NCI-H2227 (cell line): ENCODE data around the gene CDK16.

Experiments used
- DNase-seq: peaks from one replicate; lab custom pipeline; 2025; ENCODE audit not compliant: unreplicated experiment; lab: John Stamatoyannopoulos, UW

The CDK16 gene

GRCh38 chrX:47226531-47227333 lies 8.3 kb downstream of the CDK16 start:
- DNase-seq = no peak

- DNase-seq = no peak
These were observed 8.8 kb downstream of the CDK16 start for GRCh38 chrX:47227334-47227583.

DNA sequence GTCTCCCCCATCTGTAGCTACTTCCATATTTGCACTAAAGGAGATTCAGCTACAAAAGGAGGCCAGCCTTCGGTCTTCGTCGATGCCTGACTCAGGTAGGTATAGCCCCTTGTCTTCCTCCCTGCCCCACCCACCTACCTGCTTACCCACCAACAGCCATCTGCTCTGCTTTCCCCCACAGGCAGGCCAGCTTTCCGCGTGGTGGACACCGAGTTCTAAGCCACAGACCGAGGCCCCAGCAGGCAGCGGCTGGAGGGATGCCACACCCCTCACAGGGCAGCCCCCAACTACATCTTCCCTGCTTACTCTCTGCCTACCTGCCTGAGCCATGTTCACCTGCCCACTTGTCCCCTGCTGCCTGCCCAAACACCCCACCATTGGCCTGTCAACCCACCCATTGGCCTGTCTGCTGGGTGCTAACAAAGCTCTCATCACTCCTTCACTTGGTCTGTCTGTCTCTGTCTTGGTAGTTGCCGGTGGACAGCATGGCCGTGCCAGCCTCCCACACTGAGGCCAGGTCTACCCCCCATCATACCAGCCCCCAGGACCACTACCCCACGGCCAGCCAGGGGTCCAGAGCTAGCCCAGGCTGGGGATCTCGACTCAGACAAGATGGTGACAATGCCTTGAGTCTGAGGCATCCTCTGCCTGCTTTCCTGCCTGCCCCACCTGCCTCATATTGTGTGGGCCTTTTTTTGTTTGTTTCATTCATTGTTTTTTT lies 10.2 kb downstream of the CDK16 start:
- no peak for DNase-seq

GRCh38 chrX:47229427-47229826 lies 10.9 kb downstream of the CDK16 start:
- DNase-seq = no peak

DNA sequence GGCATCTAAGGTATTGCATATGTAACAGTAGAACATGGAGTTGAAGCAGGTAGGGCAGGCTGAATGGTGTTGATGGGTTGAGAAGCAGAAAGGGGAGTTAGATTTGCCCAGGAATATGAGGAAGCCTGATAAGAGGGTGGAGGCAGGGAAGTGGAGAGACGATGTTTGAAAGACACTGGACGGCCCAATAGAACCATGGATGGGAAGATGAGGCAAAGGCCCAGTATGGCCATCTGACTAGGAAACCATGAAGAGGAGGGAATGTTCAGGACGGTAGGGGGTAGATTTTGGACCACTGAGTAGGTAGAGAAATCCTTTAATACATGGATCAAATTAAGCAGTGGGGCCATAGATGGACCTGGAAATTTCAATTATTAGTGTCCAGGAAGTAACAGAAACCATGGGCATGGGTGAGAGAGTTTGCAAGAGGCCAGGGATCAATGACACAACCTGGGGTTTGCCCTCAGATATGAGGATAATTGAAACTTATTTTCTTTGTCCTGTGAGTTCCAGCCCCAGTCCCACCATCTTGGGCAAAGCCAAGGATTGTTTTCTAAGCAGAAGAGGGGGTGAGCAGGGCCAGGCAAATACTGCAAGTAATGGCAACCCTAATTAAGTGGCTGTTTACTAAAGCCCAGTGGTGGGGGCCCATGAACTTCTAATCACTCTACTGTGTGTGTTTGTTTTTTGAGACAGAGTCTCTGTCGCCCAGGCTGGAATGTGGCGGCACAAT lies 11.8 kb downstream of the CDK16 start:
- no peak for DNase-seq

DNA sequence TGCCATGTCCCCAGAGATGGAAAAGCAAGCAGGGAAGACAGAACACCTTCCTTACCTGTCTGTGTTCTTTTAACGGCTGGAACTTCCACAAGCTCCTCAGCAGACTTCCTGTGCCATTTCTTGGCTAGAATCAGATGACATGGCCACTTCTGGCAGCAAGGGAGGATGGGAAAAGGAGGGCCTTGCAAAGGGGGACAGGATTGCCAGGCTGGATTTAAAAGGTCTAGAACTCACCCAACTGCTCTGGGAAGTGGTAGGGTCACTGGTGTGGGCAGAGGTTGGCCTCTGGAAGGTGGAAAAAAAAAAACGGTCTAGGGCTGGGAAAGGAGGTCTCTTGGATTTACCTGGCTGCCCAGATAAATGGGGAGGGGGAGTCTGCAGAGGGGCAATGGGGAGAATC lies 12.7 kb downstream of the CDK16 start:
- DNase-seq = no peak

DNA sequence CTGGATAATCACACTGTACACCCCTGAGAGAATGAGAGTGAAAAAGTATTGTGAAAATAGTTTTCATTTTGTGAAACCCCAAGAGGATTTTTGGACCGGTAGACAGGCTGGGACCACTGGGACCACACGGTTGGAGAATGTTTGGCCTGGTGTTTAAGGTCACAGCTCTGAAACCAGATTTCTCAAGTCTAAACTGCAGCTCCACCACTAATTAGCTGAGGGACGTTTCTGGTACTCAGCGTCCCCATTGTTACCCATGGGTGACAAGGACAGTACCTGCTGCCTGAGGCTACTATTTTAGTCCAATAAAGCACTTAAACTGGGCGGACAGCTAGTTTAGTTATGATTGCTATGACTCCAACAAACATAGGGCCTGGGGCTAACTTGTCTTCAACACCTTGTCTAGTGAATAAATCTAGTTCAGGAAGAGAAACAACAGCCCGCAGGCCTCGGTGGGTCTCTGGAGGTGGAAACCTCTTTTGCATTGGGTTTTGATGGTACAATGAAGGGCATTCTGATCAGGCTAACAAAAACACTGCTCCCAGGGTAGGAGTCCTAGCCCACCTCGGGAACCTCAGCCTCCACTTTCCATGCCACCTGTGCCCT lies 13.8 kb downstream of the CDK16 start:
- DNase-seq = no peak

DNA sequence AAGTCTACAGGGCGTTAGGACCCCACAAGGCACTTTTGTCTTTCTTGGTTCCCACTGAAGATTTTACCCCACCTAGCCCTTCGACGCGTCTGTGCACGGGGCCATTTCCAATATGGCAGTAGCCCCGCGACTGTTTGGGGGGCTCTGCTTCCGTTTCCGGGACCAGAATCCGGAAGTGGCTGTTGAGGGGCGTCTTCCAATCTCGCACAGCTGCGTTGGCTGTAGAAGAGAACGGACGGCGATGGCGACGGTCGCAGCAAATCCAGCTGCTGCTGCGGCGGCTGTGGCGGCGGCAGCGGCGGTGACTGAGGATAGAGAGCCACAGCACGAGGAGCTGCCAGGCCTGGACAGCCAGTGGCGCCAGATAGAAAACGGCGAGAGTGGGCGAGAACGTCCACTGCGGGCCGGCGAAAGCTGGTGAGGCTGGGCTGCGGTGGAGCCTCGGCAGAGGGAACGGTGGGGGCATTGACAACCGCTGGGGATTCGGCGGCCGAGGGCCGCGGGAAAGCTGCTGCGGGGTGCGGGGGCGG lies 14.4 kb downstream of the CDK16 start, which contains the start of gene USP11:
TSS of gene USP11 (plus strand) at position 207 of the 530 bp plus-strand sequence. CDS start at position 242, 35 bp downstream.
- peak; percentile 93 for DNase-seq

DNA sequence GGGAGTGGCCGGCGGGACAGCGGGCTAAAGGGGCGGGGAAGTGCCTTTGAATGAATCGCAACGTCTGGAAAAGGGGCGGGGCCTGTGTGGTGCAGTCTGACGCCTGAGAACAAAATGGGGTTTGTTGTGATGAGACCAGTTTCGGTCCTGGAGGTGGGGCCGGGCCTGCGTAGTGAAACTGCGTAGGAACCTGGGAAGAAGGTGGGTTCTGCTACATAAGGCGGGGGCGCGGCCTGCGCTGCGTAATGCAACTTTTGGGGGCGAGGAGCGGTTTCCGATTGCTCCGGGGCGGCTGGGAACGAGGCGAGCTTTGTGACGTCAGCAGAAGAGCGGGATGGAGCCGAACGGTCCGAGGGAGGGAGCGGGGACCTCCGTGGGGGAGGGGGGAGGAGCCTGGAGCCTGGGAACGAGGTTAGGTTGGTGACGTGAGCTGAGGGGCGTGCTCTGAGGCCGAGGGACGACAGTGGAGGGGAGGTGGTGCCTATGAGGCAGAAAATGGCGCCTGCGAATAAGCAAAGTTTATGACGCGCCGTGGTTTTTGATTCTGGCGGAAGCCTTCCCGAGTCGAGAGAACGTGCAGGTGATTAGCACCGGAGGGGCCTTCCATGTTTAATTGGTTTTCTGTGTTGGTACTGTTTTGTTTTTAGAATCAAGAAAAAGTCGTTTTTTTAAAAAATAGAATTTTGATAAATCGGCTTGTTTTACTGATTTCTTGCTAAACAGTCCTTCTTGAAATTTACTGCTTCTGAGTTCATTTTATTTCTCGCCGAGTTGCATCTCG lies 15.0 kb downstream of the CDK16 start:
- DNase-seq = peak; percentile 99

- DNase-seq = no peak
These were observed 16.1 kb downstream of the CDK16 start for GRCh38 chrX:47234583-47234982.

DNA sequence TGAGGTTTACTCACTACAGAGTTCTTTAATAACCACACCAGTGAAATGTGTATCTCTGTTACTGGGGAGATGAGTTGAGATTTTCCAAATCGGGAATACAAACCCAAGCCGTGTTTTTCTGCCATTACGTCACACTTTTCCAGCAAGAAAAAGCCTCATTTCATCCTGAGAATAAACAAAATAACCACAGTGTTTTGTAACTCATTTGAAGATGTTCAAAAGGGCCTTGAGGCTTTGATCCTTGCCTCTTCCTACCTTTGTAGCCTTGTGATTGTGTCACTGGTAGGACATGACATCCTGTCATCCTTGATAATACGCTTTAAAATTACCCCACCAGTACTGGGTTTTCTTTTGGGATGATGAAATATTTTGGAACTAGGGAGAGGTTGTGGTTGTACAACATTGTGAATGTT lies 17.2 kb downstream of the CDK16 start:
- no peak for DNase-seq

- DNase-seq = no peak
These were observed 20.7 kb downstream of the CDK16 start for GRCh38 chrX:47239199-47239598.

GRCh38 chrX:47239898-47240545 lies 21.5 kb downstream of the CDK16 start:
- no peak for DNase-seq

- no peak for DNase-seq
These were observed 22.1 kb downstream of the CDK16 start for GRCh38 chrX:47240619-47241018.

DNA sequence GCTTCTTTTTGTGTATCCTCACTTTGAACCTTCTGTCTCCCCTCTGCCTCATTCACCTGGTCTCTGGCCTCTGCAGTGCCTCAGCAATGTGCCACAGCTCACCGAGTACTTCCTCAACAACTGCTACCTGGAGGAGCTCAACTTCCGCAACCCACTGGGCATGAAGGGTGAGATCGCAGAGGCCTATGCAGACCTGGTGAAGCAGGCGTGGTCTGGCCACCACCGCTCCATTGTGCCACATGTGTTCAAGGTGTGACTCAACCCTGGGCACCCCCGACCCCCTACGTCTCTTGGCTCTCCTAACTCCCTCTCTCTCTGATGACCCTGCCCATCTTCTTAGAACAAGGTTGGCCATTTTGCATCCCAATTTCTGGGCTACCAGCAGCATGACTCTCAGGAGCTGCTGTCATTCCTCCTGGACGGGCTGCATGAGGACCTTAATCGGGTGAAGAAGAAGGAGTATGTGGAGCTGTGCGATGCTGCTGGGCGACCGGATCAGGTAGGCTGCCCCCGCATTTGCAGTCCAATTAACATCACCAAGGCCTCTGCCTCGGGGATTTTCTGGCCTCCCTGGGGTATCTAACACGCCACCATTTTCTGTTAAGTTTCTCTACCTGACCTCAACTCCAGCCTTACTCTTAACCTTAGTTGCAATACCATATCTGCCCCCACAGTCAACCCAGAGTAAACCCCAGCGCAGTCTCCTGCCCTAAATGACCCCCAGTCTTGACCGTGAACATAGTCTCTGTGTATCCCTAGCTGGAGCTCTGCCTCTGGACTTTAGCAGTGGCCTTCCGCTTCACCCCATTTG lies 22.9 kb downstream of the CDK16 start:
- no peak for DNase-seq

DNA sequence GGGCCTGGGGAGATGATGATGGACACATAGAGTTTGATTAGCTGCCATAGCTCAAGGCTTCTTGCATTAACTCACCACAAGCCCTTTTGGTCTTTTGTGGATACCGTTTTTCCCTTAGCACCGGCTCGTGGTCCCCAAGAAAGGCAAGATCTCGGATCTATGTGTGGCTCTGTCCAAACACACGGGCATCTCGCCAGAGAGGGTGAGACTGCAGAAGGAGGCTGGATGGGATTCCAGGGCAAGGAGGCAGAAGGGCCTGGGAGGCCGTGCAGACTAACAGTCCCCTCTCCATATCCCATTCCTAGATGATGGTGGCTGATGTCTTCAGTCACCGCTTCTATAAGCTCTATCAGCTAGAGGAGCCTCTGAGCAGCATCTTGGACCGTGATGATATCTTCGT lies 23.8 kb downstream of the CDK16 start:
- DNase-seq = no peak

- DNase-seq = no peak
These were observed 24.9 kb downstream of the CDK16 start for GRCh38 chrX:47243351-47243750.

DNA sequence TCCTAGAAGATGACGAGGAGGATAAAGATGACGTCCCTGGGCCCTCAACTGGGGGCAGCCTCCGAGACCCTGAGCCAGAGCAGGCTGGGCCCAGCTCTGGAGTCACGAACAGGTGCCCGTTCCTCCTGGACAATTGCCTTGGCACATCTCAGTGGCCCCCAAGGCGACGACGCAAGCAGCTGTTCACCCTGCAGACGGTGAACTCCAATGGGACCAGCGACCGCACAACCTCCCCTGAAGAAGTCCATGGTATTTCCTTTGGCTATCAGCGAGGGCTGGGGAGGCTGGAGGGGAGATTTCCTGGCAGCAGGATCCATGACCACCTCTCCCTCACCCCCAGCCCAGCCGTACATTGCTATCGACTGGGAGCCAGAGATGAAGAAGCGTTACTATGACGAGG lies 26.2 kb downstream of the CDK16 start:
- no peak for DNase-seq

GRCh38 chrX:47245156-47245555 lies 26.7 kb downstream of the CDK16 start:
- no peak for DNase-seq
